ENCODE data around the gene ADARB2. TPM values are rescaled to one million over a fixed set of nuclear protein-coding genes. Genes with fewer than 3 reads are reported as not detected.

ADARB2 gene
- total and polyA plus RNA-seq, 2 experiments from 2014 or later = 2.0 to 5.0 TPM

- no peak for DNase-seq (ENCODE audit: low spot score)
- Histone ChIP-seq H3K27me3 (ENCODE audit: insufficient read depth) (no peaks in the 10 kb centered on the region), H3K36me3 (ENCODE audit: insufficient read depth) (no peaks in the 10 kb centered on the region), H3K4me1 (ENCODE audit: insufficient read depth) (no peaks in the 10 kb centered on the region), H3F3A (replicated peaks; ENCODE audit: low read depth) (no peaks in the 10 kb centered on the region), H3K4me3 (no peak overlapping the region), H4K20me1 (replicated peaks; ENCODE audit: insufficient read depth) (no peaks in the 10 kb centered on the region), H3K4me2 (no peak overlapping the region), H3K79me2 (replicated peaks; ENCODE audit: insufficient read depth) (no peaks in the 10 kb centered on the region), H2AFZ (no peak overlapping the region), H3K9me2 (ENCODE audit: insufficient read depth) (no peaks in the 10 kb centered on the region), H3K27ac (ENCODE audit: low read depth) (no peak overlapping the region)
- H3K27me3 Mint-ChIP-seq (ENCODE audit: insufficient read depth, low read depth, poor library complexity) = peaks cover 16% of the 10 kb centered on the region
- peaks cover 11% of the 10 kb centered on the region for H3K9me3 Mint-ChIP-seq
- TF ChIP-seq ZNF114 (CRISPR knock-in tag; IDR thresholded peaks at IDR 0.05) = no peak
- TF ChIP-seq CREB1 (CRISPR knock-in tag; IDR thresholded peaks at IDR 0.05; ENCODE audit: low read depth) = no peak
- TF ChIP-seq EZH2 (IDR thresholded peaks at IDR 0.05; ENCODE audit: low read depth, unreplicated experiment) = no peak
- no peak for TF ChIP-seq POLR2AphosphoS5 (IDR thresholded peaks at IDR 0.05; ENCODE audit: low read depth)
- no peak for TF ChIP-seq NANOG (IDR thresholded peaks at IDR 0.05; ENCODE audit: borderline replicate concordance)
- no peak for TF ChIP-seq JUNB (IDR thresholded peaks at IDR 0.05; ENCODE audit: unreplicated experiment)
- TF ChIP-seq REST (IDR thresholded peaks at IDR 0.05; ENCODE audit: unreplicated experiment) = no peak
- ATAC-seq = no peak
- H3K4me1 Mint-ChIP-seq = peaks cover 9% of the 10 kb centered on the region; the same call in 2 of the 3 replicates
- peaks cover 8% of the 10 kb centered on the region; the same call in 2 of the 3 replicates for H3K36me3 Mint-ChIP-seq (ENCODE audit: low read depth)
- no peak overlapping the region for H3K27ac Mint-ChIP-seq
- H3K4me3 Mint-ChIP-seq = no peak overlapping the region
Measured at GRCh38 chr10:1548146-1548545, 189.2 kb downstream of the ADARB2 start.

GRCh38 chr10:1546431-1547110, 190.8 kb downstream of the ADARB2 start:
- ATAC-seq (no peak), DNase-seq (ENCODE audit: low spot score) (no peak)
- H3K9me2 ChIP-seq (ENCODE audit: insufficient read depth) = no peaks in the 10 kb centered on the region
- no peaks in the 10 kb centered on the region for H3K27me3 ChIP-seq (ENCODE audit: insufficient read depth)
- H3F3A ChIP-seq (replicated peaks; ENCODE audit: low read depth) = no peaks in the 10 kb centered on the region
- no peak overlapping the region for H3K4me3 ChIP-seq
- no peaks in the 10 kb centered on the region for H3K36me3 ChIP-seq (ENCODE audit: insufficient read depth)
- Mint-ChIP-seq H3K4me1 (peaks cover 2% of the 10 kb centered on the region; the same call in 1 of the 3 replicates), H3K27ac (no peak overlapping the region), H3K27me3 (ENCODE audit: insufficient read depth, low read depth, poor library complexity) (peaks cover 14% of the 10 kb centered on the region), H3K36me3 (ENCODE audit: low read depth) (peaks cover 8% of the 10 kb centered on the region; the same call in 2 of the 3 replicates), H3K4me3 (no peak overlapping the region), H3K9me3 (peaks cover 11% of the 10 kb centered on the region)
- H3K27ac ChIP-seq (ENCODE audit: low read depth) = no peak overlapping the region
- no peaks in the 10 kb centered on the region for H4K20me1 ChIP-seq (replicated peaks; ENCODE audit: insufficient read depth)
- H2AFZ ChIP-seq = no peak overlapping the region
- H3K4me2 ChIP-seq = no peak overlapping the region
- no peaks in the 10 kb centered on the region for H3K4me1 ChIP-seq (ENCODE audit: insufficient read depth)
- no peaks in the 10 kb centered on the region for H3K79me2 ChIP-seq (replicated peaks; ENCODE audit: insufficient read depth)
- no peak for TF ChIP-seq ZNF331 (CRISPR knock-in tag; IDR thresholded peaks at IDR 0.05; ENCODE audit: low read depth)
- TF ChIP-seq NANOG (IDR thresholded peaks at IDR 0.05; ENCODE audit: borderline replicate concordance) = no peak
- no peak for TF ChIP-seq STAT1 (IDR thresholded peaks at IDR 0.05; ENCODE audit: unreplicated experiment)
- TF ChIP-seq ETS1 (IDR thresholded peaks at IDR 0.05) = no peak
- TF ChIP-seq JUNB (IDR thresholded peaks at IDR 0.05; ENCODE audit: unreplicated experiment) = no peak
- TF ChIP-seq POLR2AphosphoS5 (IDR thresholded peaks at IDR 0.05; ENCODE audit: low read depth) = no peak
- no peak for TF ChIP-seq ZNF462 (CRISPR knock-in tag; IDR thresholded peaks at IDR 0.05)
- no peak for TF ChIP-seq ZNF114 (CRISPR knock-in tag; IDR thresholded peaks at IDR 0.05)
